ENCODE measurements around the gene PSAP.
"Not testable (repeated sequence)": the region's sequence is repeated elsewhere in the genome, so short reads cannot be mapped to it uniquely, and the experiment has no call there.

Gene PSAP

GRCh38 chr10:71850743-71851464, at the start of gene PSAP:
Gene PSAP, minus strand, starts transcription at chr10:71851251. Its CDS starts 30 bp downstream, at chr10:71851221.
- peak; percentile 98 for DNase-seq

DNA sequence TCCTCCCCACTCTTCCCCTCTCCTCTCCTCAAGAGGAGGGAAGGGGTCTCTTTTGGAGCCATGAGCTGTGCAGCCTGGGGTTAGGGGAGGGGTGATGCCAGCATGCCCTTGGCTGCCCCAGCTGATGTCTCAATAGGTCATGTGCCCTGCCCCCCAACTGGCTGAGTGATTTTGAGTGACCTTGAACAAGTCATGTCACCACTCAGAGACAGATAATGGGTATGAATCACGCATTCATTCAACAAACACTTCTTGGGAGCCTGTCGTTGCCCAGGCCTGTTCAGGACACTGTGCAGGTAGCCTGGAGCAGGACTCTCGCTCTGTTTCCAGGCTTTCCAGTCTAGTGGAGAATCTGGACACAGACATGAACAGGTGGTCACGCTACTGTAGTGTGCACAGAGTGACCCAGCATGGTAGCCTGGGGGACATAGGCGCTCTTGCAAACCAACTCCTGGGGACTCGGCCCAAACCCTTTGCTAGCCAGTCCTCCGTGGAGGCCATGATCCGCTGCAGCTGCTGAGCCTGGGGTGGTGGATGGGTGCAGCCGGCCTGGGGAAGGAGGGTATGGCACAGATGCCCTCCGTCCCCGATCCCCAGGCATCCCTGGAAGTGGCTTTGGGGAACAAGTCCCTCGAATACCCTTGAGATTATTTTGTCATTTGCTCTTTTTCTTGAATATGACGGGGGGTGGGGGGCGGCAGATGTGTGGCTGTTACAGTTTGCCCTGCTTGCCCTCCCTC, 49.6 kb upstream of the PSAP start:
- no peak for DNase-seq

GRCh38 chr10:71899665-71900412, 48.8 kb upstream of the PSAP start:
- no peak for DNase-seq

GRCh38 chr10:71898346-71898745, 47.3 kb upstream of the PSAP start:
- DNase-seq: not testable (repeated sequence)

DNA sequence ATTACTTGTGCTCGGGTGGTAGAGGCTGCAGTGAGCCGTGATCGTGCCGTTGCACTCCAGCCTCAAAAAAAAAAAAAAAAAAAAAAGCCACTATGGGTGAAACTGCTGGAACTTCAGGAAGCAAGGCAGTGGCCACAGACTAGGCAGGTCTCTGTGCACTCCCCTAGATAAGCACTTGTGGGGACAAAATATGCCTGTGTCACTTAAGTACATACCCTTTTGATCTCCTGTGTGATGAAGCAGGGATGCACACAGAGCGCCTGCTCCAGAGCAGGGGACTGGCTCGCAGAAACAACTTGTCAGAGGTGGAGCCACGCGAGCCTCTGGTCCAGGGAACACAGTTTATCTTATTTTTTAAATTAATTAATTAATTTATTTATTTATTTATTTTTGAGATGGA, 42.9 kb upstream of the PSAP start:
- DNase-seq: no peak

GRCh38 chr10:71893258-71893815, 42.3 kb upstream of the PSAP start:
- no peak for DNase-seq

GRCh38 chr10:71891437-71891836, 40.4 kb upstream of the PSAP start:
- no peak for DNase-seq

DNA sequence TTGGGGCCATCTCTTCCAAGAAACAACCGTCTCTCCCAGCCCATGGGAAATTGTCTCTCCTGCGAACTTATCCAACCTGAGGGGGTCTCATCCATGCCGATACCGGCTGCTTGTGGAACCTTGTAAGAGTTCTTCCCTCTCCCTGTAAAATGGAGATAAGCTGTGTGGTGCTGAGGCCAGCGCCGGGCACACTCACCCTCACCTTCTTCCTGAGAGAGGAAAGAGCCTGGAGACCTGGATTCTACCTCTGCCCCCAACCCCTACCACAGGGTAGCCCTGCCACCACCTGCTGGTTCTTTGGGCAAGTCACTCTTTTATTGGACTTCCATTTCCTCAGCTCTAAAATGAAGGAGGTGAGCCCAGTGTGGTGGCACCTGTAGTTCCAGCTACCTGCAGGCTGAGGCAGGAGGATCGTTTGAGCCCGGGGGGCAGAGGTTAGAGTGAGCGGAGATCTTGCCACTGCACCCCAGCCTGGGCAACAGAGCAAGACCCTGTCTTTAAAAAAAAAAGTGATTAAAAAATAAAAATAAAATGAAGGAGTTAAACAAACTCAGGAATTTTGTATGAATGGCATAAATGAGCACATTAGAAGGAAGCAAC, 38.4 kb upstream of the PSAP start:
- DNase-seq: no peak

DNA sequence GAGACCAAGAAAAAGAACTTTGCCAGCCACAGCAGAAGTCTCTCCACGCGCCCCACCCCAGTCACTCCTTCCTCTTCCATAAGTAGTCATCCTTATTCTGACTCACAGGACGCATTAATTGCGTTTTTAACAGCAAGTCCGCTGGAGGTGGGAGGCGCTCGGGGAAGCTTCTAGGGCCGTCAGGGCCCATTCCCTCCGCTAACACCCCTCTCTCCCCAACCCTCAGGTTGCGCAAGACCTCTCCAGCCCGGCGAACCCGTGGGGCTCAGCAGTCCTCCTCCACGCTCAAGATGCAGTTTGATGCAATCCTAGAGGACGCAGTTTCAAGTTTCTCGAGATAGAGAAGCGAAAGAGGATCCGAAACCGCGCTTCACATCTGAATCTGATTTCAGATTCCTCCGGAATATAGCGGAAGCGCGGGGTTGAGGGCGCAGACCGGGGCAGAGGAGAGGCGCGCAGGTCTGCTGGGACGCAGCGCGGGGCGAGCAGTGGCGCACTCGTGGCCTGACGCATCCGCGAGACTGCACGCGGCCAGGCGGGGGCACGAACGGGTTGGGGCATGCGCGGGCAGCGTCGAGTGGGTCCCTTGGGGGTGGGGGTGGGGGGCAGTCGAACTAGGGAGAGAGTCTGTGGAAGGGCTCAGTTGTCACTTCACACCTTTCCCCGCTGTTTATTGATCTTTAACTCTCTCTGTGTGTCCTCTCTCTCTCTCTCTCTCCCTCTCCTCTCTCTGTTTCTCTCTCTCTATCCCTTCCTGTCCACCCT, 37.8 kb upstream of the PSAP start:
- peak; percentile 28 for DNase-seq

- DNase-seq: no peak
These were observed 37.2 kb upstream of the PSAP start for GRCh38 chr10:71888248-71888622.

- DNase-seq: no peak
These were observed 36.7 kb upstream of the PSAP start for GRCh38 chr10:71887743-71888142.

- DNase-seq: no peak
These were observed 32.0 kb upstream of the PSAP start for GRCh38 chr10:71882813-71883659.

DNA sequence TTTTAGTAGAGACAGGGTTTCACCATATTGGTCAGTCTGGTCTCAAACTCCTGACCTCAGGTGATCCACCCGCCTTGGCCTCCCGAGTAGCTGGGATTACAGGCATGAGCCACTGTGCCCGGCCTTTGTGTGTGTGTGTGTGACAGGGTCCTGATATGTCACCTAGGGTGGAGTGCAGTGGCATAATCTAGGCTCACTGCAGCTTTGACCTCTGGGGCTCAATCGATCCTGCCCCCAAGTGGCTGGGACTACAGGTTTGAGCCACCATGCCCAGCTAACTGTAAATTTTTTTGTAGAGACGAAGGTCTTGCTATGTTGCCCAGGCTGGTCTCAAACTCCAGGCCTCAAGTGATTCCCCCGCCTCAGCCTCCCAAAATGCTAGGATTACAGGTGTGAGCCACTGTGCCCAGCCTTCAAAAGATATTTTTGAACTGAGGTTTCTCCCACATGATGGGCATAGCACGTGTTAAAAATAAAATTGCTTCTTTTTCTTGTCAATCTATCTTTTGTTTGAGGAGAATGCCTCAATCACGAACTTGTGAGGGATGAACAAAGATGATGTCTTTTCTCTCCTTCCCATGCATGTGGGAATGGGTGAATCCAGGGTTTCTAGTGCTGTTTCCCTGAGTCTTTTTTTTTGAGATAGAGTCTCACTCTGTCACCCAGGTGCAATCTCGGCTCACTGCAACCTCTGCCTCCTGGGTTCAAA, 30.8 kb upstream of the PSAP start:
- no peak for DNase-seq

DNA sequence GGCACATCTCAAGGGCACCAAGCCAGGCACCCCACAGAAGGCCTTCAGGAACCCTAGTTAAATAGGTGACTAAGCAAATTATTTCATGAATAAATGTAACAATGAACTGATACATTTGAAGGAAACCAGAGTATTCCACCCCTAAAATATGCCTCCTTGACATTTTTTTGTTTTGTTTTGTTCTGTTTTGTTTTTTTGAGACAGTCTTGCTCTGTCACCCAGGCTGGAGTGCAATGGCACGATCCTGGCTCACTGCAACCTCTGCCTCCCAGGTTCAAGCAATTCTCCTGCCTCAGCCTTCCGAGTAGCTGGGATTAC, 30.2 kb upstream of the PSAP start:
- not testable (repeated sequence) for DNase-seq

- no peak for DNase-seq
These were observed 29.6 kb upstream of the PSAP start for GRCh38 chr10:71880425-71881306.

DNA sequence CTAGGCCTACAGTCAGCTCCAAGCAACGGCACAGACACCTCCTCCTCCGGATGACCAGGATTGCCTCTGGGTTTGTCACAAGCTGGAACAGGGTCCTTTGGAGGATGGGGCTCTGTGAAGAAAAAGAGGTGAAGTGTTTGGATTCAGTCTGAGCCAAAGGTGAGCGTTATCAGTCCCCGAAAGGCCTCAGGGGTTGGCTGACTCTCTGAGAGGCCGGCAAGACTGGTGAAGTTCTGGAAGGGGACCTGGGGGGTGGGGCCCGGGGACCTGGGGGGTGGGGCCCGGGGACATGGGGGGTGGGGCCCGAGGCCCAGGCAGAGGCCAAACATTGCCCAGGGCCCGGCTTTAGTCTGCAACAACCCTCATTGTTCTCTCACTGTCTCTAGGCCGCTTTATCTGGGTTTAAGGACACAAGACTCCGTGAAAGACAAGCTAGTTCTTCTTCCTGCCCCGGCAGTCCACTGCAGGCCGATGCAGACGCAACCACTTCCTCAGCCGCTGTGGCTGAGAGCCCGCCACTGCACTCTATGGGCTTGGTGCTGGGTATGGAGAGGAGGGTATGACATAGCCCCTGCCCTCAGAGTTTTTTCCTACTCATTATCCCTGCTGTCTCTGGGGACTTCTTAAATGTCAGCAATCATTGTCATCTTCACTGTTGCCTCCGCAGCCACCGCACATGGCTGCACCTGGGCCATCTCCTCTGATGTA, 27.4 kb upstream of the PSAP start:
- DNase-seq: no peak

DNA sequence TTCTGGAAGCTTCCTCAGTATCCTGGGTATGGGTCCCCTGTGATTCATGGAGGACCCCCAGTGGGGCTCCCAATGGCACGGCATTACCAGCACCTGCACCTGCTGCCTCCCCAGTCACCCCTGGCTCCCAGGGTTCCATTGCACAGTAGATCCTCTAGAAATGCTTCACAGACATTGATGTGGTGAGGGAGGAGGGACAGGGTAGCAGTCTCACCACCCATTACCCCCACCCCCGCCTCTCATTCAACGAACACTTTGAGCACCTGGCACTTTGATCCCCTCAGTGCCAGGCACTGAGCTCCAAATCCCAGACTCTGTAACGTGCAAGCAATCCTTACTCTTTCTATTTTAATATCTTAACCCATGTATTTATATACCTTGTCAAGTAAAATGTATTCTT, 26.8 kb upstream of the PSAP start:
- DNase-seq: no peak

GRCh38 chr10:71874680-71875354, 23.8 kb upstream of the PSAP start:
- not testable (repeated sequence) for DNase-seq

All from T1000 (cell line).